ENCODE results near the gene TBC1D4. TPM values are rescaled to one million over a fixed set of nuclear protein-coding genes. Genes with fewer than 3 reads are reported as not detected.
"Not testable (repeated sequence)": the region's sequence is repeated elsewhere in the genome, so short reads cannot be mapped to it uniquely, and the experiment has no call there.

TBC1D4 gene
- total RNA-seq, 1 experiment from 2014 or later, result 177 TPM

GRCh38 chr13:75279834-75280369 lies 202.1 kb downstream of the TBC1D4 start:
- H3K27ac Mint-ChIP-seq (ENCODE audit: unreplicated experiment), result peak overlapping the region; percentile 38
- Histone ChIP-seq H3K4me3 (ENCODE audit: low read depth, low read length) (no peak overlapping the region), H3K36me3 (ENCODE audit: control insufficient read depth, insufficient read depth, low read length) (no peaks in the 10 kb centered on the region), H3K9me3 (peaks cover 22% of the 10 kb centered on the region), H3K4me1 (peaks cover 18% of the 10 kb centered on the region), H3K27me3 (replicated peaks; ENCODE audit: control insufficient read depth, insufficient read depth, low read length) (no peaks in the 10 kb centered on the region)
- H3K4me3 Mint-ChIP-seq (ENCODE audit: unreplicated experiment), result no peak overlapping the region
- CTCF ChIA-PET, result no interaction called here
- H3K9me3 Mint-ChIP-seq (ENCODE audit: unreplicated experiment), result peaks cover 57% of the 10 kb centered on the region
- TF ChIP-seq CTCF (IDR thresholded peaks at IDR 0.05; ENCODE audit: insufficient read depth in 1 of 2, low read depth in 1 of 2, low read length in 1 of 2, severe bottlenecking in 1 of 2, unreplicated experiment in 1 of 2), result no peak
- intact Hi-C loops (cut with micrococcal nuclease; ENCODE audit: unreplicated experiment), result no loop called here
- peak; percentile 52 to 53 for DNase-seq
- POLR2A ChIA-PET, result no interaction called here
- peaks cover 27% of the 10 kb centered on the region for H3K4me1 Mint-ChIP-seq (ENCODE audit: low read depth, unreplicated experiment)
- BruUV-seq (replicated peaks), result no TSS peak
- no peaks in the 10 kb centered on the region for H3K27me3 Mint-ChIP-seq (ENCODE audit: insufficient read depth, unreplicated experiment)
- peaks cover 94% of the 10 kb centered on the region for H3K36me3 Mint-ChIP-seq (ENCODE audit: insufficient read depth, unreplicated experiment)

- H3K4me1 Mint-ChIP-seq (ENCODE audit: low read depth, unreplicated experiment); H3K4me1 ChIP-seq; H3K36me3 ChIP-seq (ENCODE audit: control insufficient read depth, insufficient read depth, low read length); H3K9me3 ChIP-seq; H3K27me3 Mint-ChIP-seq (ENCODE audit: insufficient read depth, unreplicated experiment); H3K27me3 ChIP-seq (replicated peaks; ENCODE audit: control insufficient read depth, insufficient read depth, low read length); POLR2A ChIA-PET; H3K4me3 ChIP-seq (ENCODE audit: low read depth, low read length); H3K4me3 Mint-ChIP-seq (ENCODE audit: unreplicated experiment); intact Hi-C loops (cut with micrococcal nuclease; ENCODE audit: unreplicated experiment); BruUV-seq (replicated peaks); DNase-seq; CTCF ChIA-PET; H3K27ac Mint-ChIP-seq (ENCODE audit: unreplicated experiment): not testable (repeated sequence)
- peaks cover 36% of the 10 kb centered on the region for H3K36me3 Mint-ChIP-seq (ENCODE audit: insufficient read depth, unreplicated experiment)
- peaks cover 37% of the 10 kb centered on the region for H3K9me3 Mint-ChIP-seq (ENCODE audit: unreplicated experiment)
These were observed 208.3 kb downstream of the TBC1D4 start for GRCh38 chr13:75273695-75274094.

GRCh38 chr13:75271846-75272245 lies 210.1 kb downstream of the TBC1D4 start:
- no peaks in the 10 kb centered on the region for H3K4me1 Mint-ChIP-seq (ENCODE audit: low read depth, unreplicated experiment)

GRCh38 chr13:75268481-75268880 lies 213.5 kb downstream of the TBC1D4 start:
- POLR2A ChIA-PET; H3K9me3 Mint-ChIP-seq (ENCODE audit: unreplicated experiment); DNase-seq; H3K9me3 ChIP-seq; H3K27me3 Mint-ChIP-seq (ENCODE audit: insufficient read depth, unreplicated experiment); H3K27ac Mint-ChIP-seq (ENCODE audit: unreplicated experiment); H3K4me1 ChIP-seq; BruUV-seq (replicated peaks); H3K4me3 Mint-ChIP-seq (ENCODE audit: unreplicated experiment); H3K4me3 ChIP-seq (ENCODE audit: low read depth, low read length); H3K4me1 Mint-ChIP-seq (ENCODE audit: low read depth, unreplicated experiment); H3K27me3 ChIP-seq (replicated peaks; ENCODE audit: control insufficient read depth, insufficient read depth, low read length); H3K36me3 Mint-ChIP-seq (ENCODE audit: insufficient read depth, unreplicated experiment); intact Hi-C loops (cut with micrococcal nuclease; ENCODE audit: unreplicated experiment); H3K36me3 ChIP-seq (ENCODE audit: control insufficient read depth, insufficient read depth, low read length): not testable (repeated sequence)
- CTCF ChIA-PET, result interaction anchor here (1.3 kb wide), 1 partner anchor 48 kb away, joined by 4 read pairs; no protein-coding TSS in a partner anchor

More at GRCh38 chr13:75271846-75272245, 210.1 kb downstream of the TBC1D4 start:
- Mint-ChIP-seq H3K27ac (ENCODE audit: unreplicated experiment) (no peak overlapping the region), H3K36me3 (ENCODE audit: insufficient read depth, unreplicated experiment) (peaks cover 21% of the 10 kb centered on the region), H3K9me3 (ENCODE audit: unreplicated experiment) (peaks cover 28% of the 10 kb centered on the region), H3K27me3 (ENCODE audit: insufficient read depth, unreplicated experiment) (no peaks in the 10 kb centered on the region), H3K4me3 (ENCODE audit: unreplicated experiment) (no peak overlapping the region)
- CTCF ChIA-PET, result no interaction called here
- POLR2A ChIA-PET, result no interaction called here
- Histone ChIP-seq H3K4me1 (no peaks in the 10 kb centered on the region), H3K36me3 (ENCODE audit: control insufficient read depth, insufficient read depth, low read length) (no peaks in the 10 kb centered on the region), H3K27me3 (replicated peaks; ENCODE audit: control insufficient read depth, insufficient read depth, low read length) (no peaks in the 10 kb centered on the region), H3K9me3 (0 out of 2 replicates have a peak, but pooled peaks cover 4% of the 10 kb centered on the region), H3K4me3 (ENCODE audit: low read depth, low read length) (no peak overlapping the region)
- intact Hi-C loops (cut with micrococcal nuclease; ENCODE audit: unreplicated experiment), result no loop called here
- TF ChIP-seq CTCF (IDR thresholded peaks at IDR 0.05; ENCODE audit: insufficient read depth in 1 of 2, low read depth in 1 of 2, low read length in 1 of 2, severe bottlenecking in 1 of 2, unreplicated experiment in 1 of 2), result no peak
- no peak for DNase-seq
- no TSS peak for BruUV-seq (replicated peaks)
